ENCODE data around the gene POLE.

DNA sequence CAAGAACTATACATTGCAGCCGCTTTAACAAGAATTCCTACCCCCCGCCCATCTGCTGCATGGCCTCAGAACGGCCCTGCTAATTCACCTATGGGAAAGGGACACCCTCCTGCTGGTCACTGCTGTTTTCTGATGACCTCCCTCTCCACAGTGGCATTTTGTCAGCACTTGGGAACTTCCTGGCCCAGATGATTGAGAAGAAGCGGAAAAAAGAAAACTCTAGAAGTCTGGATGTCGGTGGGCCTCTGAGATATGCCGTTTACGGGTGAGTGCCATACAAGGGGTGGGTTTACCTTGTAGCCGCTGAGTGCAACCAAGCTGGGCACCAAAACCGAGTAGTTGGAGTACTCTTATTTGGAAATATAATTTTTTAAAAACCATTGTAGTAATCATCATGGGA lies 3.0 kb upstream of the POLE start:
- TF ChIP-seq, protein P1, sequence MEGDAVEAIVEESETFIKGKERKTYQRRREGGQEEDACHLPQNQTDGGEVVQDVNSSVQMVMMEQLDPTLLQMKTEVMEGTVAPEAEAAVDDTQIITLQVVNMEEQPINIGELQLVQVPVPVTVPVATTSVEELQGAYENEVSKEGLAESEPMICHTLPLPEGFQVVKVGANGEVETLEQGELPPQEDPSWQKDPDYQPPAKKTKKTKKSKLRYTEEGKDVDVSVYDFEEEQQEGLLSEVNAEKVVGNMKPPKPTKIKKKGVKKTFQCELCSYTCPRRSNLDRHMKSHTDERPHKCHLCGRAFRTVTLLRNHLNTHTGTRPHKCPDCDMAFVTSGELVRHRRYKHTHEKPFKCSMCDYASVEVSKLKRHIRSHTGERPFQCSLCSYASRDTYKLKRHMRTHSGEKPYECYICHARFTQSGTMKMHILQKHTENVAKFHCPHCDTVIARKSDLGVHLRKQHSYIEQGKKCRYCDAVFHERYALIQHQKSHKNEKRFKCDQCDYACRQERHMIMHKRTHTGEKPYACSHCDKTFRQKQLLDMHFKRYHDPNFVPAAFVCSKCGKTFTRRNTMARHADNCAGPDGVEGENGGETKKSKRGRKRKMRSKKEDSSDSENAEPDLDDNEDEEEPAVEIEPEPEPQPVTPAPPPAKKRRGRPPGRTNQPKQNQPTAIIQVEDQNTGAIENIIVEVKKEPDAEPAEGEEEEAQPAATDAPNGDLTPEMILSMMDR (IDR thresholded peaks at IDR 0.05), result no peak
- TF ChIP-seq POLR2A (IDR thresholded peaks at IDR 0.05), result no peak
- TF ChIP-seq EP300 (IDR thresholded peaks at IDR 0.05), result no peak
